Heart left ventricle (tissue), 16 donors: ENCODE data around the gene ANKRD29. TPM values are rescaled to one million over a fixed set of nuclear protein-coding genes. Genes with fewer than 3 reads are reported as not detected.

ENCODE experiments used
- ATAC-seq, 4 donors: fragments of 200-7000 bp; cut with Tn5 transposase; one replicate each; pipeline ENCODE4 v1.9.1; 2020 to 2022; ENCODE audit warnings: moderate library complexity in 4 of 4, mild to moderate bottlenecking in 3 of 4, moderate number of reproducible peaks in 1 of 4
- DNase-seq, 5 donors: peaks; one replicate each; pipeline ENCODE4 v3.0.0-alpha.2; 2020
- H3K27ac ChIP-seq, 12 donors: fragments of 200-600 bp; sonication (generic) in 4 of 12; one replicate each; pipeline versions ENCODE4 v1.5.0 to v1.8.0; 2016 to 2022; ENCODE audit warnings: mild to moderate bottlenecking in 2 of 12
- H3K27me3 ChIP-seq, 9 donors: fragments of 200-600 bp; sonication (generic) in 2 of 9; one replicate each; pipeline versions ENCODE4 v1.5.1 to v1.8.0; 2016 to 2022; ENCODE audit warnings: mild to moderate bottlenecking in 3 of 9
- H3K36me3 ChIP-seq, 9 donors: fragments of 200-600 bp; sonication (generic) in 2 of 9; one replicate each; pipeline versions ENCODE4 v1.5.0 to v1.8.0; 2018 to 2022; ENCODE audit warnings: mild to moderate bottlenecking in 2 of 9
- H3K4me1 ChIP-seq, 12 donors: fragments of 200-600 bp; sonication (generic) in 4 of 12; one replicate each; pipeline versions ENCODE4 v1.5.0 to v1.8.0; 2016 to 2022; ENCODE audit warnings: mild to moderate bottlenecking in 3 of 12
- H3K4me3 ChIP-seq, 12 donors: fragments of 200-600 bp; sonication (generic) in 4 of 12; one replicate each; pipeline versions ENCODE4 v1.5.0 to v1.8.0; 2017 to 2022; ENCODE audit warnings: mild to moderate bottlenecking in 9 of 12, moderate library complexity in 4 of 12
- H3K9me3 ChIP-seq, 12 donors: fragments of 200-600 bp; sonication (generic) in 4 of 12; one replicate each; pipeline versions ENCODE4 v1.5.0 to v1.8.0; 2016 to 2022; ENCODE audit warnings: mild to moderate bottlenecking in 1 of 12
- CTCF ChIP-seq, 12 donors: fragments of 200-600 bp; sonication (generic) in 4 of 12; IDR thresholded peaks; one replicate each; pipeline versions ENCODE4 v1.5.0 to v1.8.0; 2018 to 2022; ENCODE audit warnings: antibody characterized with exemption in 12 of 12, mild to moderate bottlenecking in 5 of 12
- POLR2A ChIP-seq, 2 donors: fragments of 450-650 bp; IDR thresholded peaks; one replicate each; pipeline ENCODE4 v1.6.1; 2017; ENCODE audit warnings: antibody characterized with exemption in 2 of 2, mild to moderate bottlenecking in 2 of 2, moderate library complexity in 2 of 2
- WGBS, 4 donors: extraction: QIAGEN DNeasy Blood & Tissue Kit in 2 of 4; methylation state at CpG; one replicate each; pipeline versions ENCODE4 v1.1.5 to v1.1.7; 2013 to 2018; 5-methylcytosine and 5-hydroxymethylcytosine counted together
- intact Hi-C, 10 donors: fragments of 100-400 bp; cut with DNase I; formaldehyde crosslinking; loops; one replicate each; pipeline versions ENCODE4 v1.11.1 to v1.14.2; 2022
- polyA plus RNA-seq, 2 donors: library from polyadenylated mRNA; stranded (reverse); fragments of 200-250 nt; gene quantifications; one replicate each; pipeline ENCODE4 v1.2.3, GENCODE V29; 2013
- total RNA-seq, 9 donors: library from RNA; depleted of rRNA in 2 of 9; stranded (reverse); fragments of >200 nt in 2 of 9; fragmentation: NEBNext Ultra II Directional in 3 of 9; extraction: Animal tissue kit (Norgen Biotek cat#: 25700) in 3 of 9; gene quantifications; one replicate each; pipeline versions ENCODE4 v1.1.0 to v1.2.4, GENCODE V29; 2016 to 2023
- donor health status: ischemic (EF 13 %, LVEDD 7.1; RV severe dilation, severe dysfunction).
- donor health status: healthy with polysubstance abuse.
- donor health status: DM: no; HTN: yes; CAD: no.
- donor health status: DM: no; HTN: no; CAD: no.
- donor health status: ischemic (EF 25% LVEDD 6.9; RV normal size, moderate dysfunction).
- donor health status: ischemic (EF 25% LVEDD 5.7; RV mildly dilated, moderate dysfunction).
- donor health status: healthy.
- donor health status: DM: yes; HTN: yes; CAD: no.
- donor health status: ischemic (EF 35%, LVEDD 5.7; RV mildly dilated, moderate dysfunction).
- donor health status: nonischemic (EF 11% LVEDD 7.7; RV severe dilation, severe dysfunction).
- donor health status: DM: yes; HTN: yes; CAD: no.
- donor health status: PGD.
- donor health status: ischemic (EF 29% LVEDD 5.4; RV normal size, mild dysfunction).
- donor health status: nonischemic (EF 23%, LVEDD 6.1; RV moderate dilation, normal function).

ANKRD29 gene
- total and polyA plus RNA-seq, 11 donors = 1.7 to 7.1 (median 4.9) TPM

- Histone ChIP-seq H3K36me3 (no peaks in the 10 kb centered on the region), H3K27ac (no peak overlapping the region), H3K9me3 (no peaks in the 10 kb centered on the region), H3K27me3 (peaks cover 0 to 5% (median 0%) of the 10 kb centered on the region in 9 donors), H3K4me1 (peaks cover 0 to 30% (median 11%) of the 10 kb centered on the region in 12 donors), H3K4me3 (no peak overlapping the region)
- peak in 1 of 12 donors; percentile 13 for TF ChIP-seq CTCF (IDR thresholded peaks at IDR 0.05)
- TF ChIP-seq POLR2A (IDR thresholded peaks at IDR 0.05) = no peak
- WGBS, 4 donors = 90 to 100% (median 99%) methylated on average over 1 of the region's 1 CpG
- DNase-seq = no peak
- ATAC-seq = no peak
- intact Hi-C loops = loop anchor here in 1 of 10 donors (5.0 kb wide), 1 partner anchor 40 kb away; no protein-coding TSS in a partner anchor
Measured at GRCh38 chr18:23667114-23667513, 4.4 kb upstream of the ANKRD29 start.

- WGBS, 4 donors = 43 to 57% (median 49%) methylated on average over 6 of the region's 6 CpGs
- TF ChIP-seq CTCF (IDR thresholded peaks at IDR 0.05) = no peak
- no peak for TF ChIP-seq POLR2A (IDR thresholded peaks at IDR 0.05)
- no peaks in the 10 kb centered on the region for H3K36me3 ChIP-seq
- ATAC-seq (no peak), DNase-seq (no peak)
- no peak overlapping the region for H3K27ac ChIP-seq
- no peak overlapping the region for H3K4me3 ChIP-seq
- no peaks in the 10 kb centered on the region for H3K9me3 ChIP-seq
- H3K4me1 ChIP-seq = peaks cover 0 to 24% (median 8%) of the 10 kb centered on the region in 12 donors
- peaks cover 0 to 20% (median 3%) of the 10 kb centered on the region in 9 donors for H3K27me3 ChIP-seq
- intact Hi-C loops = loop anchor here in 1 of 10 donors (5.0 kb wide), 1 partner anchor 37 kb away; no protein-coding TSS in a partner anchor
Measured at GRCh38 chr18:23664674-23665073, 2.0 kb upstream of the ANKRD29 start.

GRCh38 chr18:23661735-23662308 lies 889 bp downstream of the ANKRD29 start:
- ATAC-seq (no peak), DNase-seq (no peak)
- Histone ChIP-seq H3K36me3 (no peaks in the 10 kb centered on the region), H3K27ac (peak overlapping the region in 4 of 12 donors; percentile 65 to 81 (median 68)), H3K4me3 (peak overlapping the region; percentile 64 to 84 (median 70)), H3K27me3 (peaks cover 0 to 20% (median 3%) of the 10 kb centered on the region in 9 donors), H3K9me3 (no peaks in the 10 kb centered on the region), H3K4me1 (peaks cover 0 to 19% (median 5%) of the 10 kb centered on the region in 12 donors)
- intact Hi-C loops = no loop called here
- TF ChIP-seq CTCF (IDR thresholded peaks at IDR 0.05) (no peak), POLR2A (IDR thresholded peaks at IDR 0.05) (no peak)
- WGBS, 4 donors = 55 to 66% (median 62%) methylated on average over 9 of the region's 9 CpGs

- Histone ChIP-seq H3K9me3 (no peaks in the 10 kb centered on the region), H3K27ac (no peak overlapping the region), H3K36me3 (no peaks in the 10 kb centered on the region), H3K4me3 (no peak overlapping the region), H3K27me3 (peaks cover 0 to 20% (median 2%) of the 10 kb centered on the region in 9 donors), H3K4me1 (peaks cover 0 to 15% (median 2%) of the 10 kb centered on the region in 12 donors)
- no peak for ATAC-seq
- TF ChIP-seq CTCF (IDR thresholded peaks at IDR 0.05) (no peak), POLR2A (IDR thresholded peaks at IDR 0.05) (no peak)
- no peak for DNase-seq
- WGBS, 4 donors = 92 to 97% (median 96%) methylated on average over 5 of the region's 5 CpGs
- intact Hi-C loops = no loop called here
Measured at GRCh38 chr18:23658285-23658684, 4.4 kb downstream of the ANKRD29 start.
